ENCODE measurements around the gene ARHGAP12.

ARHGAP12 gene

GRCh38 chr10:31808258-31809218, 120.1 kb downstream of the ARHGAP12 start:
- peak; percentile 56 for TF ChIP-seq CTCF (conservative IDR thresholded peaks at IDR 0.05; ENCODE audit: low read length)
- DNase-seq (ENCODE audit: low read depth): peak; percentile 89
- peak overlapping the region; percentile 67 for H3K4me3 ChIP-seq (ENCODE audit: low read length)

GRCh38 chr10:31804352-31804810, 124.2 kb downstream of the ARHGAP12 start:
- no peak overlapping the region for H3K4me3 ChIP-seq (ENCODE audit: low read length)
- TF ChIP-seq CTCF (conservative IDR thresholded peaks at IDR 0.05; ENCODE audit: low read length): no peak
- peak; percentile 87 for DNase-seq (ENCODE audit: low read depth)

GRCh38 chr10:31803606-31804351, 124.9 kb downstream of the ARHGAP12 start:
- peak; percentile 84 for DNase-seq (ENCODE audit: low read depth)
- TF ChIP-seq CTCF (conservative IDR thresholded peaks at IDR 0.05; ENCODE audit: low read length): no peak

GRCh38 chr10:31799181-31799580, 129.4 kb downstream of the ARHGAP12 start:
- no peak for DNase-seq (ENCODE audit: low read depth)
- no peak for TF ChIP-seq CTCF (conservative IDR thresholded peaks at IDR 0.05; ENCODE audit: low read length)
- no peak overlapping the region for H3K4me3 ChIP-seq (ENCODE audit: low read length)

More at GRCh38 chr10:31803606-31804351, 124.9 kb downstream of the ARHGAP12 start:
- no peak overlapping the region for H3K4me3 ChIP-seq (ENCODE audit: low read length)

- H3K4me3 ChIP-seq (ENCODE audit: low read length): no peak overlapping the region
- no peak for TF ChIP-seq CTCF (conservative IDR thresholded peaks at IDR 0.05; ENCODE audit: low read length)
- DNase-seq (ENCODE audit: low read depth): no peak
Observed at GRCh38 chr10:31792745-31793144, 135.9 kb downstream of the ARHGAP12 start.

- no peak overlapping the region for H3K4me3 ChIP-seq (ENCODE audit: low read length)
- no peak for DNase-seq (ENCODE audit: low read depth)
- no peak for TF ChIP-seq CTCF (conservative IDR thresholded peaks at IDR 0.05; ENCODE audit: low read length)
Observed at GRCh38 chr10:31789555-31789954, 139.1 kb downstream of the ARHGAP12 start.
